NT2/D1 (cell line): ENCODE measurements around the gene PCP4.

Source experiments
- DNase-seq: peaks from one replicate; pipeline ENCODE4 v3.0.0-alpha.2; 2011; ENCODE audit warnings: low read depth, low spot score
- H3K27me3 ChIP-seq: 2 replicates; pipeline ENCODE4 v1.6.0; 2011; ENCODE audit warnings: mild to moderate bottlenecking; ENCODE audit not compliant: insufficient read length, insufficient read depth
- H3K36me3 ChIP-seq: 2 replicates; pipeline ENCODE4 v1.6.1; 2011; ENCODE audit warnings: mild to moderate bottlenecking, low read length, mixed read lengths; ENCODE audit not compliant: insufficient read depth, insufficient read length
- H3K4me1 ChIP-seq: 2 replicates; pipeline ENCODE4 v1.5.1; 2011; ENCODE audit not compliant: insufficient read depth, insufficient read length
- H3K4me3 ChIP-seq: 2 replicates; pipeline ENCODE4 v1.5.1; 2011; ENCODE audit warnings: low read depth; ENCODE audit not compliant: insufficient read length
- H3K9ac ChIP-seq: 2 replicates; pipeline ENCODE4 v1.6.0; 2011; ENCODE audit warnings: low read depth; ENCODE audit not compliant: insufficient read length
- H3K9me3 ChIP-seq: 2 replicates; pipeline ENCODE4 v1.5.1; 2011; ENCODE audit warnings: mild to moderate bottlenecking, low read length; ENCODE audit not compliant: insufficient read depth
- SUZ12 ChIP-seq: IDR thresholded peaks from 2 replicates; pipeline ENCODE4 v1.6.1; 2011; ENCODE audit not compliant: insufficient read length, insufficient read depth; ENCODE audit errors: extremely low read depth
- YY1 ChIP-seq: IDR thresholded peaks from 2 replicates; pipeline ENCODE4 v1.6.1; 2011; ENCODE audit not compliant: insufficient read length, insufficient read depth
- ZNF274 ChIP-seq: IDR thresholded peaks from 2 replicates; pipeline ENCODE4 v1.6.1; 2011; ENCODE audit warnings: mild to moderate bottlenecking, low read depth, low read length

PCP4 gene

GRCh38 chr21:39947031-39947430 lies 79.8 kb downstream of the PCP4 start:
- TF ChIP-seq YY1 (no peak), ZNF274 (no peak), SUZ12 (no peak)
- Histone ChIP-seq H3K9ac (no peak overlapping the region), H3K4me3 (no peak overlapping the region), H3K9me3 (peaks cover 15% of the 10 kb centered on the region), H3K27me3 (peaks cover 2% of the 10 kb centered on the region), H3K4me1 (peaks cover 4% of the 10 kb centered on the region), H3K36me3 (no peaks in the 10 kb centered on the region)
- DNase-seq: no peak

GRCh38 chr21:39951183-39952101 lies 84.2 kb downstream of the PCP4 start:
- Histone ChIP-seq H3K9ac (no peak overlapping the region), H3K27me3 (no peaks in the 10 kb centered on the region), H3K36me3 (no peaks in the 10 kb centered on the region), H3K4me1 (peaks cover 4% of the 10 kb centered on the region), H3K9me3 (peaks cover 9% of the 10 kb centered on the region; the same call in 1 of the 2 replicates), H3K4me3 (no peak overlapping the region)
- peak; percentile 23 for DNase-seq
- no peak for TF ChIP-seq SUZ12
- TF ChIP-seq YY1: no peak
- TF ChIP-seq ZNF274: no peak

- no peak for DNase-seq
- TF ChIP-seq YY1: no peak
- no peak for TF ChIP-seq ZNF274
- no peak for TF ChIP-seq SUZ12
- Histone ChIP-seq H3K4me3 (no peak overlapping the region), H3K36me3 (no peaks in the 10 kb centered on the region), H3K4me1 (peaks cover 4% of the 10 kb centered on the region), H3K9me3 (peaks cover 9% of the 10 kb centered on the region; the same call in 1 of the 2 replicates), H3K9ac (no peak overlapping the region), H3K27me3 (no peaks in the 10 kb centered on the region)
Measured at GRCh38 chr21:39952265-39952664, 85.0 kb downstream of the PCP4 start.

DNA sequence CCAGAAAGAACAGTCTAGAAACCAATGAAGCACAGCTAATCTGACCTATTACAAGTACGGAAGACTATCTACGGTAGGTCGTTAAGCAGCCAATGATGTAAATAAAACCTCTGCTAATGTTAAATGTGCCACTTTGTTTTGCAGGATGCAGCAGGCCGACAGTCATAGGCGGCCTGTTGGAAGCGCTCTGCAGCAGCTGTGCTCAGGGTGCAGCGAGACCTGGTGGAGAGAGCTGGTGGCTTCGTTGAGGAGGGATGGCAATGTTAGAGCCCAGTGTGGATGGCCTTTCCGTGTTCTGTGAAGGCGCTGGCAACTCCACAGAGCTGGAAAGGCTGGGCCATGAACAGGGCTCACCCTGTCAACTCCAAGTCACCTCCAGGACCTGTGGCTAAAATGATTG lies 87.3 kb downstream of the PCP4 start:
- Histone ChIP-seq H3K4me1 (peaks cover 4% of the 10 kb centered on the region), H3K9me3 (0 out of 2 replicates have a peak, but pooled peaks cover 2% of the 10 kb centered on the region), H3K4me3 (no peak overlapping the region), H3K9ac (no peak overlapping the region), H3K27me3 (no peaks in the 10 kb centered on the region), H3K36me3 (no peaks in the 10 kb centered on the region)
- TF ChIP-seq YY1: no peak
- no peak for TF ChIP-seq ZNF274
- TF ChIP-seq SUZ12: no peak
- no peak for DNase-seq

DNA sequence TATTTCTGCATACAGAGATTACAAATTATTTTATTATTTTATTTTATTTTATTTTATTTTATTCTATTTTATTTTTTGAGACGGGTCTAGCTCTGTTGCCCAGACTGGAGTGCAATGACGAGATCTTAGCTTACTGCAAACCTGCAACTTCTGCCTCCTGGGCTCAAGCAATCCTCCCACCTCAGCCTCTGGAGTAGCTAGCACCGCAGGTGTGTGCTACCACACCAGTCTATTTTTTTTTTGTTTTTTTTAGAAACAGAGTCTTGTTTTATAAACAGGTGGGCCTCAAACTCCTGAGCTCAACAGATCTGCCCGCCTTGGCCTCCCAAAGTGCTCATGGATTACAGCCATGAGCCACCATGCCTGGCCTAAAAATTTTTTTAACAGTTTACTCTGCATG lies 88.1 kb downstream of the PCP4 start:
- Histone ChIP-seq H3K36me3 (no peaks in the 10 kb centered on the region), H3K9ac (no peak overlapping the region), H3K9me3 (peaks cover 8% of the 10 kb centered on the region; the same call in 1 of the 2 replicates), H3K4me3 (no peak overlapping the region), H3K4me1 (peaks cover 4% of the 10 kb centered on the region), H3K27me3 (no peaks in the 10 kb centered on the region)
- no peak for DNase-seq
- no peak for TF ChIP-seq SUZ12
- no peak for TF ChIP-seq YY1
- no peak for TF ChIP-seq ZNF274

- Histone ChIP-seq H3K9me3 (peaks cover 17% of the 10 kb centered on the region; the same call in 1 of the 2 replicates), H3K9ac (no peak overlapping the region), H3K36me3 (no peaks in the 10 kb centered on the region), H3K4me1 (peaks cover 4% of the 10 kb centered on the region), H3K4me3 (no peak overlapping the region), H3K27me3 (no peaks in the 10 kb centered on the region)
- TF ChIP-seq SUZ12: no peak
- no peak for TF ChIP-seq YY1
- TF ChIP-seq ZNF274: no peak
- DNase-seq: no peak
Measured at GRCh38 chr21:39956586-39956985, 89.3 kb downstream of the PCP4 start.

- no peak overlapping the region for H3K9ac ChIP-seq
Measured at GRCh38 chr21:39958731-39959130, 91.5 kb downstream of the PCP4 start.

More at GRCh38 chr21:39958731-39959130, 91.5 kb downstream of the PCP4 start:
- Histone ChIP-seq H3K9me3 (peaks cover 17% of the 10 kb centered on the region; the same call in 1 of the 2 replicates), H3K36me3 (no peaks in the 10 kb centered on the region), H3K27me3 (no peaks in the 10 kb centered on the region), H3K4me1 (no peaks in the 10 kb centered on the region), H3K4me3 (no peak overlapping the region)
- no peak for TF ChIP-seq YY1
- TF ChIP-seq SUZ12: no peak
- no peak for TF ChIP-seq ZNF274
- DNase-seq: no peak
